ENCODE results near the gene UBE2H. TPM values are rescaled to one million over a fixed set of nuclear protein-coding genes. Genes with fewer than 3 reads are reported as not detected.
"Not testable (repeated sequence)": the region's sequence is repeated elsewhere in the genome, so short reads cannot be mapped to it uniquely, and the experiment has no call there.

The UBE2H gene
- total and polyA plus RNA-seq, 12 donors, result 26.0 to 222 (median 159) TPM

DNA sequence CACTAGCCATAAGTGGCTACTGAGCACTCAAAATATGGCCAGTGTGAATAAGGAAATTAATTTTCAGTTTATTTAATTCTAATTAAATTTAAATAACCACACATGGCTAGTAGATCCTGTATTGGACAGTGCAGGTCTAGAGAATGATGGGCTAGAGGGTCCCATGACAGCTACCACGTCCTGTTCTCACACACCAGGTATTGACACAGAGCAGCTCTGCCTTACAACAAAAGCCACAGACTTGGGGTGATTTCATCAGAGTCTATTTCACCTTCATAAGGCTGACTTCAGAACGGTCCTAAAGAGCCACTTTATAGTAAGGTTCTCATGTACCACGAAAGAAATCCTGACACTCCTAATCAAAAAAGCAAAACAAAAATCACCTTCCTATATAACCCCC is 111.3 kb downstream of the UBE2H start:
- peak overlapping the region in 8 of 10 donors; percentile 26 to 72 (median 63) for H3K27ac ChIP-seq
- WGBS, 2 donors, result 67 to 80% methylated on average over 3 of the region's 3 CpGs
- ATAC-seq (peak in 2 of 8 donors; percentile 19 to 23), DNase-seq (no peak)
- H3K4me3 ChIP-seq, result no peak overlapping the region
- peaks cover 0 to 27% (median 4%) of the 10 kb centered on the region in 9 donors for H3K36me3 ChIP-seq
- peaks cover 7 to 83% (median 57%) of the 10 kb centered on the region in 9 donors for H3K4me1 ChIP-seq
- no peaks in the 10 kb centered on the region for H3K9me3 ChIP-seq
- no peaks in the 10 kb centered on the region for H3K27me3 ChIP-seq
- intact Hi-C loops (cut with DNase I), result no loop called here
- TF ChIP-seq, protein P1, sequence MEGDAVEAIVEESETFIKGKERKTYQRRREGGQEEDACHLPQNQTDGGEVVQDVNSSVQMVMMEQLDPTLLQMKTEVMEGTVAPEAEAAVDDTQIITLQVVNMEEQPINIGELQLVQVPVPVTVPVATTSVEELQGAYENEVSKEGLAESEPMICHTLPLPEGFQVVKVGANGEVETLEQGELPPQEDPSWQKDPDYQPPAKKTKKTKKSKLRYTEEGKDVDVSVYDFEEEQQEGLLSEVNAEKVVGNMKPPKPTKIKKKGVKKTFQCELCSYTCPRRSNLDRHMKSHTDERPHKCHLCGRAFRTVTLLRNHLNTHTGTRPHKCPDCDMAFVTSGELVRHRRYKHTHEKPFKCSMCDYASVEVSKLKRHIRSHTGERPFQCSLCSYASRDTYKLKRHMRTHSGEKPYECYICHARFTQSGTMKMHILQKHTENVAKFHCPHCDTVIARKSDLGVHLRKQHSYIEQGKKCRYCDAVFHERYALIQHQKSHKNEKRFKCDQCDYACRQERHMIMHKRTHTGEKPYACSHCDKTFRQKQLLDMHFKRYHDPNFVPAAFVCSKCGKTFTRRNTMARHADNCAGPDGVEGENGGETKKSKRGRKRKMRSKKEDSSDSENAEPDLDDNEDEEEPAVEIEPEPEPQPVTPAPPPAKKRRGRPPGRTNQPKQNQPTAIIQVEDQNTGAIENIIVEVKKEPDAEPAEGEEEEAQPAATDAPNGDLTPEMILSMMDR (IDR thresholded peaks at IDR 0.05), result no peak

DNA sequence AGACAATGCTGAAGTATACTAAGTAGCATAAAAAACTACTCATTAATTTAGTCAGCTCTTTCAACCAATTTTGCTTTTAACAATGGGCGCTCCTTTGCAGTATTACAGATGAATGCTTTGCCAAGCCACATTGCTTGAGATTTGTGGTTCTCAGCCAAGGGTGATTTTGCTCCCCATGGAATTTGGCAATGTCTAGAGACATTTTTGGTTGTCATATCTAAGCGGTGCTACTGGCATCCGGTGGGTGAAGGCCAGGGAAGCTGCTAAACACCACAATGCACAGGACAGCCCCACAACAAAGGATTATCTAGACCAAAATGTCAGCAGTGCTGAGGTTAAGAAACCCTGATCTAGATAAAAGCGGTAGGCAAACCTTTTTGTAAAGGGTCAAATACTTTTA is 112.0 kb downstream of the UBE2H start:
- 31 to 43% methylated on average over 4 of the region's 4 CpGs for WGBS, 2 donors
- Histone ChIP-seq H3K4me3 (no peak overlapping the region), H3K4me1 (peaks cover 7 to 83% (median 54%) of the 10 kb centered on the region in 9 donors), H3K27ac (peak overlapping the region in 8 of 10 donors; percentile 26 to 72 (median 63)), H3K9me3 (no peaks in the 10 kb centered on the region), H3K27me3 (no peaks in the 10 kb centered on the region), H3K36me3 (peaks cover 0 to 34% (median 4%) of the 10 kb centered on the region in 9 donors)
- ATAC-seq, result peak in 7 of 8 donors; percentile 39 to 75 (median 69)
- no peak for DNase-seq
- TF ChIP-seq, protein P1 (IDR thresholded peaks at IDR 0.05), result no peak
- intact Hi-C loops (cut with DNase I), result no loop called here

DNA sequence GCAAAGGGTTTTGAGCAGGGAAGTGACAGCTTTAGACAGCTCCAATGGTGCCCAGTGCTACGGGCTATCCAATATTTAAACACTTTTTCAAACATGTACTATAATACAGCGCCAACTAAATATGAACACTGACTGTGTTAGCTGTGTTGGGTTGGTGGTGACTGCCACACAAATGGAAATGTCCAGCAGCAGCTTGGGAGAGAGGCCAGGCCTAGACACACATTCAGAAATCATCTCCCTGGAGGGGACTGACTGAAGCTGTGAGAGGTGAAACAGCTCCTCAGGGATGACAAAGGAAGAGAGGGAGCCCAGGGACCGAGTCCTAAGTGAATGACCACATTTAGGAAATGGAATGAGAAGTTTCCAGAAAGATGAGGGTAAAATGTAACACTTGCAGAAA is 115.8 kb downstream of the UBE2H start:
- ATAC-seq (peak in 3 of 8 donors; percentile 18 to 33 (median 32)), DNase-seq (no peak)
- Histone ChIP-seq H3K9me3 (no peaks in the 10 kb centered on the region), H3K36me3 (peaks cover 0 to 62% (median 11%) of the 10 kb centered on the region in 9 donors), H3K4me3 (no peak overlapping the region), H3K4me1 (peaks cover 3 to 77% (median 42%) of the 10 kb centered on the region in 9 donors), H3K27me3 (no peaks in the 10 kb centered on the region), H3K27ac (peak overlapping the region in 6 of 10 donors; percentile 6 to 74 (median 45))
- TF ChIP-seq, protein P1 (IDR thresholded peaks at IDR 0.05), result no peak
- WGBS, 2 donors, result 76 to 77% methylated on average over 3 of the region's 3 CpGs
- intact Hi-C loops (cut with DNase I), result no loop called here

DNA sequence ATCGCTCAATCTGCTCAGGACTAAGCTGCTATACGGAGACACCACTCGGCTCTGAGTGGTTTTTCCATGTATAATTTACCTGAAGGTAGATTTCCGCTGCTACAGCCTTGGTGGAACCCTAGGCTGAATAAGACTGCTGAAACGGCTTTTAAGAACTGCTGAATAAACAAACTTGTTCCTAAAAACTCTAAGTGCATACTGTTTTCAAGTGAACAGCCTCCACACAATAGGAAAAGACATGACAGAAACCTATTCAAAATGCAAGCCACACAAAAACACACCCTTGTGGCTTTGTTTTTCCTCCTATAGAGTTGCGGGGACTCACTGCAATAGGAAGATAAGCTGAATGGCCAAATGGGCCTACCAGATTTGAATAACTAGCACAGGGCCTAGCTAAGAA is 117.2 kb downstream of the UBE2H start:
- TF ChIP-seq, protein P1 (IDR thresholded peaks at IDR 0.05), result no peak
- 77 to 80% methylated on average over 6 of the region's 6 CpGs for WGBS, 2 donors
- no peak overlapping the region for H3K4me3 ChIP-seq
- no peaks in the 10 kb centered on the region for H3K27me3 ChIP-seq
- intact Hi-C loops (cut with DNase I), result no loop called here
- DNase-seq (no peak), ATAC-seq (no peak)
- H3K27ac ChIP-seq, result peak overlapping the region in 6 of 10 donors; percentile 4 to 74 (median 42)
- peaks cover 0 to 77% (median 41%) of the 10 kb centered on the region in 9 donors for H3K4me1 ChIP-seq
- H3K36me3 ChIP-seq, result peaks cover 0 to 62% (median 11%) of the 10 kb centered on the region in 9 donors
- H3K9me3 ChIP-seq, result no peaks in the 10 kb centered on the region

GRCh38 chr7:129833353-129833752 is 119.4 kb downstream of the UBE2H start:
- not testable (repeated sequence) for DNase-seq, H3K9me3 ChIP-seq, ATAC-seq, H3K27me3 ChIP-seq, H3K4me3 ChIP-seq
- intact Hi-C loops (cut with DNase I), result loop anchor here in 4 of 10 donors (5.0 kb wide), 2 partner anchors 119 to 179 kb away; partner anchors contain the start of gene UBE2H (in 3 of the 4)
- peak overlapping the region in 3 of 10 donors; percentile 73 to 91 (median 80) for H3K27ac ChIP-seq
- WGBS, 2 donors, result 73 to 78% methylated on average over 6 of the region's 6 CpGs
- peaks cover 0 to 84% (median 44%) of the 10 kb centered on the region in 9 donors for H3K4me1 ChIP-seq
- H3K36me3 ChIP-seq, result peaks cover 0 to 53% (median 8%) of the 10 kb centered on the region in 9 donors
